Tibial nerve (tissue), 4 donors: ENCODE data around the gene CRBN. TPM values are rescaled to one million over a fixed set of nuclear protein-coding genes. Genes with fewer than 3 reads are reported as not detected.

Source experiments
- DNase-seq, 2 donors: peaks; one replicate each; pipeline ENCODE4 v3.0.0-alpha.2; 2019; ENCODE audit warnings: low spot score in 2 of 2
- H3K27ac ChIP-seq, 4 donors: fragments of 200-600 bp; sonication (generic) in 3 of 4; one replicate each; pipeline ENCODE4 v1.5.1; 2017 to 2019; ENCODE audit warnings: mild to moderate bottlenecking in 1 of 4
- H3K27me3 ChIP-seq, 2 donors: fragments of 200-600 bp; sonication (generic) in 1 of 2; one replicate each; pipeline versions ENCODE4 v1.5.1 to v1.6.0; 2017 to 2019
- H3K36me3 ChIP-seq, 3 donors: fragments of 200-600 bp; sonication (generic); one replicate each; pipeline ENCODE4 v1.5.1; 2018 to 2019
- H3K4me1 ChIP-seq, 4 donors: fragments of 200-600 bp; sonication (generic) in 3 of 4; one replicate each; pipeline ENCODE4 v1.5.1; 2017 to 2019
- H3K4me3 ChIP-seq, 4 donors: fragments of 200-600 bp; sonication (generic) in 3 of 4; one replicate each; pipeline ENCODE4 v1.5.1; 2017 to 2019; ENCODE audit warnings: mild to moderate bottlenecking in 1 of 4, moderate library complexity in 1 of 4
- H3K9me3 ChIP-seq, 4 donors: fragments of 200-600 bp; sonication (generic) in 3 of 4; one replicate each; pipeline ENCODE4 v1.5.1; 2017 to 2019
- CTCF ChIP-seq, 5 experiments: fragments of 200-600 bp in 3 of 5; fragments of 450-650 bp in 2 of 5; sonication (generic) in 3 of 5; IDR thresholded peaks; one replicate each; pipeline ENCODE4 v1.5.1; 2016 to 2019; ENCODE audit warnings: antibody characterized with exemption in 5 of 5, mild to moderate bottlenecking in 3 of 5, moderate library complexity in 2 of 5
- EP300 ChIP-seq, 2 donors: sonication (generic); formaldehyde crosslinking; IDR thresholded peaks; one replicate each; pipeline ENCODE4 v1.6.1; 2017; ENCODE audit warnings: antibody characterized with exemption in 2 of 2, mild to moderate bottlenecking in 1 of 2
- POLR2A ChIP-seq, 2 donors: fragments of 450-650 bp; IDR thresholded peaks; one replicate each; pipeline ENCODE4 v1.6.1; 2017; ENCODE audit warnings: antibody characterized with exemption in 2 of 2, mild to moderate bottlenecking in 2 of 2, moderate library complexity in 2 of 2
- WGBS, 2 donors: methylation state at CpG; one replicate each; pipeline ENCODE4 v1.1.5; 2018; 5-methylcytosine and 5-hydroxymethylcytosine counted together
- total RNA-seq, 4 donors: library from RNA; depleted of rRNA; stranded (reverse); fragments of >200 nt; gene quantifications; one replicate each; pipeline ENCODE4 v1.1.0, GENCODE V29; 2016

CRBN gene
- total RNA-seq, 4 donors from 2014 or later, result 97.5 to 115 (median 109) TPM

GRCh38 chr3:3129579-3129978 lies 49.9 kb downstream of the CRBN start:
- H3K27ac ChIP-seq, result no peak overlapping the region

GRCh38 chr3:3127432-3128010 lies 52.0 kb downstream of the CRBN start:
- Histone ChIP-seq H3K36me3 (peaks cover 0 to 28% (median 2%) of the 10 kb centered on the region in 3 donors), H3K9me3 (no peaks in the 10 kb centered on the region), H3K27me3 (no peaks in the 10 kb centered on the region), H3K4me3 (peak overlapping the region; percentile 85 to 98 (median 90)), H3K27ac (peak overlapping the region; percentile 82 to 96 (median 88)), H3K4me1 (peaks cover 0 to 17% (median 9%) of the 10 kb centered on the region in 4 donors)
- WGBS, 2 donors, result 36 to 38% methylated on average over 20 of the region's 20 CpGs
- peak in 1 of 2 donors; percentile 28 for DNase-seq
- TF ChIP-seq CTCF (IDR thresholded peaks at IDR 0.05) (no peak), EP300 (IDR thresholded peaks at IDR 0.05) (no peak), POLR2A (IDR thresholded peaks at IDR 0.05) (no peak)

More at GRCh38 chr3:3129579-3129978, 49.9 kb downstream of the CRBN start:
- peaks cover 0 to 32% (median 2%) of the 10 kb centered on the region in 3 donors for H3K36me3 ChIP-seq
- H3K4me1 ChIP-seq, result peaks cover 0 to 24% (median 9%) of the 10 kb centered on the region in 4 donors
- DNase-seq, result no peak
- no peaks in the 10 kb centered on the region for H3K9me3 ChIP-seq
- TF ChIP-seq CTCF (IDR thresholded peaks at IDR 0.05), result no peak
- no peak for TF ChIP-seq POLR2A (IDR thresholded peaks at IDR 0.05)
- TF ChIP-seq EP300 (IDR thresholded peaks at IDR 0.05), result no peak
- WGBS, 2 donors, result 69 to 74% methylated on average over 5 of the region's 5 CpGs
- H3K27me3 ChIP-seq, result no peaks in the 10 kb centered on the region
- no peak overlapping the region for H3K4me3 ChIP-seq

GRCh38 chr3:3126477-3127431 lies 52.7 kb downstream of the CRBN start, which contains the start of gene TRNT1:
TRNT1 (plus strand) TSS chr3:3126940; CDS start chr3:3129041, 2,101 bp downstream.
- H3K9me3 ChIP-seq, result no peaks in the 10 kb centered on the region
- H3K27me3 ChIP-seq, result no peaks in the 10 kb centered on the region
- peak in 1 of 2 donors; percentile 94 for TF ChIP-seq EP300 (IDR thresholded peaks at IDR 0.05)
- TF ChIP-seq CTCF (IDR thresholded peaks at IDR 0.05), result peak in 1 of 5 experiments; percentile 32
- TF ChIP-seq POLR2A (IDR thresholded peaks at IDR 0.05), result peak; percentile 30 to 85
- peaks cover 0 to 28% (median 2%) of the 10 kb centered on the region in 3 donors for H3K36me3 ChIP-seq
- DNase-seq, result peak; percentile 95 to 97
- peaks cover 0 to 17% (median 9%) of the 10 kb centered on the region in 4 donors for H3K4me1 ChIP-seq
- peak within 1 kb of the TSS; percentile 82 to 96 (median 88) for H3K27ac ChIP-seq
- 1 to 2% methylated on average over 26 to 70 of the region's 100 CpGs for whole genome bisulfite sequencing, 2 donors
- peak within 1 kb of the TSS; percentile 85 to 98 (median 90) for H3K4me3 ChIP-seq

GRCh38 chr3:3125977-3126376 lies 53.5 kb downstream of the CRBN start:
- no peak for DNase-seq

More at GRCh38 chr3:3125977-3126376, 53.5 kb downstream of the CRBN start:
- peaks cover 0 to 23% (median 1%) of the 10 kb centered on the region in 3 donors for H3K36me3 ChIP-seq
- H3K4me1 ChIP-seq, result peaks cover 0 to 17% (median 9%) of the 10 kb centered on the region in 4 donors
- 88 to 89% methylated on average over 24 of the region's 24 CpGs for WGBS, 2 donors
- no peaks in the 10 kb centered on the region for H3K9me3 ChIP-seq
- H3K27ac ChIP-seq, result peak overlapping the region; percentile 82 to 96 (median 88)
- TF ChIP-seq POLR2A (IDR thresholded peaks at IDR 0.05), result no peak
- no peak for TF ChIP-seq CTCF (IDR thresholded peaks at IDR 0.05)
- TF ChIP-seq EP300 (IDR thresholded peaks at IDR 0.05), result no peak
- peak overlapping the region; percentile 85 to 98 (median 90) for H3K4me3 ChIP-seq
- H3K27me3 ChIP-seq, result no peaks in the 10 kb centered on the region
